Measurements from ENCODE around the gene LRRC75A. TPM values are rescaled to one million over a fixed set of nuclear protein-coding genes. Genes with fewer than 3 reads are reported as not detected.

LRRC75A gene
- total and polyA plus RNA-seq, 2 of the 13 experiments (the other 11 are each of a cell fraction or from before 2014, with no cell fraction given), result 0.03 TPM; not detected in 1

DNA sequence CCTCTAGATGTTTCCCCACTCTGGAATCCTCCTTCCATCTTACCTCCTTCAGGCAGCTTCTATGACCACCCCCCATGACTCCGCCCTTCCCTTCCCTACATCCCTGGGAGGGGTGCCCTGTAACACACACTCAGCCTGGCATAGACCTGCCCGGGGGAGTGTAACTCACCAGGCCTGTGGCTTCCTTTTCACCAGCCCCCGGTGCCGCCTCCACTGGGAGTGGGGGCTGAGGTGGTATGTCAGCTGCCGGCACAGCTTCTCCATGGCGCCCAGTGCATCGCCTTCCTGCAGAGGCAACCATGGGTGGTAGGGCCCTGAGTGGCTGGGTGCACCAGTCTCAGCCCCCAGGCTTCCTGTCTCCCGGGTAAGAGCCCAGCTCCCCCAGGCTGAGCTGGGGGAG is 44.3 kb downstream of the LRRC75A start (continued):
- TF ChIP-seq KDM2A (CRISPR knock-in tag; IDR thresholded peaks at IDR 0.05; ENCODE audit: borderline replicate concordance, low read depth) (no peak; the same call in 1 of the 2 replicates), SP1 (IDR thresholded peaks at IDR 0.05) (no peak), SP1 (CRISPR knock-in tag; IDR thresholded peaks at IDR 0.05) (no peak), KDM5A (IDR thresholded peaks at IDR 0.05; ENCODE audit: borderline replicate concordance, low read length) (no peak), YY1 (IDR thresholded peaks at IDR 0.05; ENCODE audit: insufficient read depth, insufficient replicate concordance, low read depth, low read length) (no peak), SUZ12 (IDR thresholded peaks at IDR 0.05; ENCODE audit: low read depth, low read length) (no peak), STAG1 (CRISPR knock-in tag; IDR thresholded peaks at IDR 0.05) (no peak), AGO1 (IDR thresholded peaks at IDR 0.05; ENCODE audit: low read depth, low read length, poor library complexity, severe bottlenecking) (peak; percentile 72), CENPX (CRISPR knock-in tag; IDR thresholded peaks at IDR 0.05) (no peak), ZNF260 (CRISPR knock-in tag; IDR thresholded peaks at IDR 0.05; ENCODE audit: borderline replicate concordance, low read depth) (no peak), KLF11 (CRISPR knock-in tag; IDR thresholded peaks at IDR 0.05) (no peak), SP140L (CRISPR knock-in tag; IDR thresholded peaks at IDR 0.05; ENCODE audit: borderline replicate concordance) (no peak), POLR2A (IDR thresholded peaks at IDR 0.05; ENCODE audit: insufficient read depth in 1 of 2, low read depth in 2 of 2, low read length in 2 of 2) (0 out of 4 replicates have a peak, but pooled peaks of 1 of the 2 experiments have one; percentile 48), AGO2 (optimal IDR thresholded peaks at IDR 0.05; ENCODE audit: low read depth, low read length) (peak; percentile 94), MED13 (CRISPR knock-in tag; IDR thresholded peaks at IDR 0.05) (no peak), ZNF20 (CRISPR knock-in tag; IDR thresholded peaks at IDR 0.05) (no peak), FOXO1 (CRISPR knock-in tag; IDR thresholded peaks at IDR 0.05) (no peak), SSRP1 (CRISPR knock-in tag; IDR thresholded peaks at IDR 0.05) (no peak), PPARG (CRISPR knock-in tag; conservative IDR thresholded peaks at IDR 0.05) (no peak), RBFOX2 (IDR thresholded peaks at IDR 0.05; ENCODE audit: low read depth, low read length) (peak; percentile 44; the same call in 1 of the 2 replicates), POLR2AphosphoS5 (IDR thresholded peaks at IDR 0.05; ENCODE audit: low read depth, low read length) (0 out of 2 replicates have a peak, but pooled peaks have one; percentile 23), MAZ (IDR thresholded peaks at IDR 0.05; ENCODE audit: borderline replicate concordance, low read depth, low read length) (no peak), MAZ (CRISPR knock-in tag; IDR thresholded peaks at IDR 0.05; ENCODE audit: low read depth) (no peak), POLR2G (IDR thresholded peaks at IDR 0.05; ENCODE audit: low read depth, low read length) (peak; percentile 38; the same call in 1 of the 2 replicates), ZNF782 (CRISPR knock-in tag; IDR thresholded peaks at IDR 0.05; ENCODE audit: borderline replicate concordance) (no peak)
- TF ChIP-seq, protein P1, sequence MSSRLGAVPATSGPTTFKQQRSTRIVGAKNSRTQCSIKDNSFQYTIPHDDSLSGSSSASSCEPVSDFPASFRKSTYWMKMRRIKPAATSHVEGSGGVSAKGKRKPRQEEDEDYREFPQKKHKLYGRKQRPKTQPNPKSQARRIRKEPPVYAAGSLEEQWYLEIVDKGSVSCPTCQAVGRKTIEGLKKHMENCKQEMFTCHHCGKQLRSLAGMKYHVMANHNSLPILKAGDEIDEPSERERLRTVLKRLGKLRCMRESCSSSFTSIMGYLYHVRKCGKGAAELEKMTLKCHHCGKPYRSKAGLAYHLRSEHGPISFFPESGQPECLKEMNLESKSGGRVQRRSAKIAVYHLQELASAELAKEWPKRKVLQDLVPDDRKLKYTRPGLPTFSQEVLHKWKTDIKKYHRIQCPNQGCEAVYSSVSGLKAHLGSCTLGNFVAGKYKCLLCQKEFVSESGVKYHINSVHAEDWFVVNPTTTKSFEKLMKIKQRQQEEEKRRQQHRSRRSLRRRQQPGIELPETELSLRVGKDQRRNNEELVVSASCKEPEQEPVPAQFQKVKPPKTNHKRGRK (CRISPR knock-in tag; IDR thresholded peaks at IDR 0.05), result no peak
- TF ChIP-seq, protein P2, sequence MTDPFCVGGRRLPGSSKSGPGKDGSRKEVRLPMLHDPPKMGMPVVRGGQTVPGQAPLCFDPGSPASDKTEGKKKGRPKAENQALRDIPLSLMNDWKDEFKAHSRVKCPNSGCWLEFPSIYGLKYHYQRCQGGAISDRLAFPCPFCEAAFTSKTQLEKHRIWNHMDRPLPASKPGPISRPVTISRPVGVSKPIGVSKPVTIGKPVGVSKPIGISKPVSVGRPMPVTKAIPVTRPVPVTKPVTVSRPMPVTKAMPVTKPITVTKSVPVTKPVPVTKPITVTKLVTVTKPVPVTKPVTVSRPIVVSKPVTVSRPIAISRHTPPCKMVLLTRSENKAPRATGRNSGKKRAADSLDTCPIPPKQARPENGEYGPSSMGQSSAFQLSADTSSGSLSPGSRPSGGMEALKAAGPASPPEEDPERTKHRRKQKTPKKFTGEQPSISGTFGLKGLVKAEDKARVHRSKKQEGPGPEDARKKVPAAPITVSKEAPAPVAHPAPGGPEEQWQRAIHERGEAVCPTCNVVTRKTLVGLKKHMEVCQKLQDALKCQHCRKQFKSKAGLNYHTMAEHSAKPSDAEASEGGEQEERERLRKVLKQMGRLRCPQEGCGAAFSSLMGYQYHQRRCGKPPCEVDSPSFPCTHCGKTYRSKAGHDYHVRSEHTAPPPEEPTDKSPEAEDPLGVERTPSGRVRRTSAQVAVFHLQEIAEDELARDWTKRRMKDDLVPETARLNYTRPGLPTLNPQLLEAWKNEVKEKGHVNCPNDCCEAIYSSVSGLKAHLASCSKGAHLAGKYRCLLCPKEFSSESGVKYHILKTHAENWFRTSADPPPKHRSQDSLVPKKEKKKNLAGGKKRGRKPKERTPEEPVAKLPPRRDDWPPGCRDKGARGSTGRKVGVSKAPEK (CRISPR knock-in tag; IDR thresholded peaks at IDR 0.05; ENCODE audit: borderline replicate concordance), result no peak
- TF ChIP-seq, protein P3, sequence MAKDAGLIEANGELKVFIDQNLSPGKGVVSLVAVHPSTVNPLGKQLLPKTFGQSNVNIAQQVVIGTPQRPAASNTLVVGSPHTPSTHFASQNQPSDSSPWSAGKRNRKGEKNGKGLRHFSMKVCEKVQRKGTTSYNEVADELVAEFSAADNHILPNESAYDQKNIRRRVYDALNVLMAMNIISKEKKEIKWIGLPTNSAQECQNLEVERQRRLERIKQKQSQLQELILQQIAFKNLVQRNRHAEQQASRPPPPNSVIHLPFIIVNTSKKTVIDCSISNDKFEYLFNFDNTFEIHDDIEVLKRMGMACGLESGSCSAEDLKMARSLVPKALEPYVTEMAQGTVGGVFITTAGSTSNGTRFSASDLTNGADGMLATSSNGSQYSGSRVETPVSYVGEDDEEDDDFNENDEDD (CRISPR knock-in tag; IDR thresholded peaks at IDR 0.05; ENCODE audit: borderline replicate concordance), result no peak
